HCT116 (cell line): ENCODE measurements around the gene POR. TPM values are rescaled to one million over a fixed set of nuclear protein-coding genes. Genes with fewer than 3 reads are reported as not detected.
"Not testable (repeated sequence)": the region's sequence is repeated elsewhere in the genome, so short reads cannot be mapped to it uniquely, and the experiment has no call there.

Experiments
- ATAC-seq: fragments of 200-7000 bp; cut with Tn5 transposase; 2 replicates; pipeline ENCODE4 v1.9.1; 2020; ENCODE audit warnings: mild to moderate bottlenecking, moderate library complexity
- BruUV-seq: library from RNA; stranded (reverse); fragments of 400-500 nt; replicated peaks from 2 replicates; lab custom pipeline; 2021; lab: Mats Ljungman, UMichigan
- CTCF ChIA-PET: fragments of 300-600 bp; sonication (Branson Sonifier 250); formaldehyde crosslinking; loops from one replicate; lab custom pipeline; 2021; ENCODE audit warnings: antibody characterized with exemption; lab: Charles Lee
- POLR2A ChIA-PET: fragments of 300-600, 350-600 bp; sonication (Branson Sonifier 250); formaldehyde crosslinking; loops from one replicate; lab custom pipeline; 2021; ENCODE audit warnings: antibody characterized with exemption; lab: Charles Lee
- RAD21 ChIA-PET, 2 experiments: fragments of 300-600 bp; sonication (Branson Sonifier 250); formaldehyde crosslinking; loops; one replicate each; lab custom pipeline; 2023; ENCODE audit warnings: low total read pairs in 2 of 2; ENCODE audit not compliant: uncharacterized antibody in 2 of 2, unreplicated experiment in 2 of 2, low non-redundant PET in 1 of 2; lab: Charles Lee
- DNase-seq: peaks from one replicate; pipeline ENCODE4 v3.0.0-alpha.2; 2010; ENCODE audit warnings: low read depth, low spot score
- H2AFZ ChIP-seq: fragments of 200-600 bp; shearing (Covaris generic), sonication (generic); 2 replicates; pipeline ENCODE4 v1.6.1; 2017; ENCODE audit warnings: low read depth, mixed run types, mixed read lengths, antibody characterized with exemption, low read length; ENCODE audit not compliant: poor library complexity, severe bottlenecking
- H3K27ac ChIP-seq: 2 replicates; pipeline ENCODE4 v1.5.1; 2012; ENCODE audit warnings: low read depth, low read length
- H3K27me3 ChIP-seq: fragments of 200-600 bp; sonication (generic); 2 replicates; pipeline ENCODE4 v1.6.1; 2016; ENCODE audit warnings: mixed run types, low read length, mixed read lengths; ENCODE audit not compliant: insufficient read depth
- H3K36me3 ChIP-seq, 2 experiments: fragments of 200-500 bp in 1 of 2; fragments of 200-600 bp in 1 of 2; sonication (Bioruptor generic) in 1 of 2; sonication (generic) in 1 of 2; 2 replicates each; pipeline versions ENCODE4 v1.5.1 to v1.6.1; 2014 to 2016; ENCODE audit warnings: low read length in 2 of 2, inconsistent platforms in 1 of 2, mixed read lengths in 1 of 2, mixed run types in 1 of 2; ENCODE audit not compliant: insufficient read depth in 2 of 2, control insufficient read depth in 1 of 2
- H3K4me1 ChIP-seq, 2 experiments: fragments of 200-600 bp in 1 of 2; sonication (generic) in 1 of 2; 2 replicates each; pipeline versions ENCODE4 v1.5.1 to v1.6.1; 2012 to 2017; ENCODE audit warnings: low read length in 2 of 2, inconsistent platforms in 1 of 2, mild to moderate bottlenecking in 1 of 2, mixed read lengths in 1 of 2, mixed run types in 1 of 2, moderate library complexity in 1 of 2; ENCODE audit not compliant: insufficient read depth in 2 of 2, control insufficient read depth in 1 of 2
- H3K4me2 ChIP-seq: fragments of 200-600 bp; sonication (generic); 2 replicates; pipeline ENCODE4 v1.6.1; 2017; ENCODE audit warnings: mixed run types, low read length, mixed read lengths
- H3K4me3 ChIP-seq, 2 experiments: fragments of 200-600 bp in 1 of 2; sonication (generic) in 1 of 2; replicated peaks in 1 of 2; 2 replicates each; pipeline ENCODE4 v1.5.1; 2011 to 2016; ENCODE audit warnings: low read length in 2 of 2, control low read depth in 1 of 2, low read depth in 1 of 2, mild to moderate bottlenecking in 1 of 2, mixed read lengths in 1 of 2, mixed run types in 1 of 2
- H3K79me2 ChIP-seq: fragments of 200-600 bp; sonication (generic); 2 replicates; pipeline ENCODE4 v1.6.1; 2017; ENCODE audit warnings: mild to moderate bottlenecking, mixed run types, low read length, moderate library complexity, mixed read lengths; ENCODE audit not compliant: insufficient read depth
- H3K9ac ChIP-seq: fragments of 200-600 bp; sonication (generic); 2 replicates; pipeline ENCODE4 v1.6.1; 2016; ENCODE audit warnings: low read length, mixed read lengths
- H3K9me2 ChIP-seq: fragments of 200-600 bp; sonication (generic), shearing (Covaris generic); 2 replicates; pipeline ENCODE4 v1.6.1; 2017; ENCODE audit warnings: mixed run types, mild to moderate bottlenecking, moderate library complexity; ENCODE audit not compliant: insufficient read depth
- H3K9me3 ChIP-seq, 2 experiments: fragments of 200-500 bp in 1 of 2; fragments of 200-600 bp in 1 of 2; sonication (Bioruptor generic) in 1 of 2; sonication (generic) in 1 of 2; 2 replicates each; pipeline ENCODE4 v1.6.1; 2014 to 2017; ENCODE audit warnings: low read length in 2 of 2, mixed read lengths in 2 of 2, inconsistent platforms in 1 of 2, low read depth in 1 of 2, mild to moderate bottlenecking in 1 of 2, mixed run types in 1 of 2, moderate library complexity in 1 of 2; ENCODE audit not compliant: control insufficient read depth in 1 of 2, insufficient read depth in 1 of 2
- H4K20me1 ChIP-seq: fragments of 200-600 bp; sonication (generic), shearing (Covaris generic); 2 replicates; pipeline ENCODE4 v1.6.1; 2017; ENCODE audit warnings: mixed run types, mild to moderate bottlenecking, moderate library complexity; ENCODE audit not compliant: insufficient read depth
- CBX3 ChIP-seq: IDR thresholded peaks from 2 replicates; pipeline ENCODE4 v1.6.1; 2012; ENCODE audit warnings: low read depth
- CEBPB ChIP-seq: IDR thresholded peaks from 2 replicates; pipeline ENCODE4 v1.6.1; 2012; ENCODE audit warnings: low read depth
- EGR1 ChIP-seq: IDR thresholded peaks from 2 replicates; pipeline ENCODE4 v1.6.1; 2012; ENCODE audit warnings: low read depth
- EZH2 ChIP-seq: fragments of 200-600 bp; sonication (generic); IDR thresholded peaks from 2 replicates; pipeline ENCODE4 v1.6.1; 2017; ENCODE audit warnings: antibody characterized with exemption, mixed run types
- EZH2phosphoT487 ChIP-seq: fragments of 200-600 bp; IDR thresholded peaks from 2 replicates; pipeline ENCODE4 v1.6.1; 2018; ENCODE audit warnings: antibody characterized with exemption, borderline replicate concordance
- FOSL1 ChIP-seq: IDR thresholded peaks from 2 replicates; pipeline ENCODE4 v1.6.1; 2012; ENCODE audit warnings: low read depth
- POLR2A ChIP-seq: IDR thresholded peaks from 2 replicates; pipeline ENCODE4 v1.7.0; 2011; ENCODE audit warnings: borderline replicate concordance; ENCODE audit not compliant: insufficient read depth, insufficient read length; ENCODE audit errors: extremely low read depth
- POLR2AphosphoS5 ChIP-seq: IDR thresholded peaks from 2 replicates; pipeline ENCODE4 v1.6.1; 2011; ENCODE audit warnings: mild to moderate bottlenecking, low read depth, low read length, moderate library complexity
- RAD21 ChIP-seq: IDR thresholded peaks from 2 replicates; pipeline ENCODE4 v1.6.1; 2012; ENCODE audit warnings: low read depth, mild to moderate bottlenecking
- SIN3A ChIP-seq: IDR thresholded peaks from 2 replicates; pipeline ENCODE4 v1.6.1; 2012; ENCODE audit warnings: low read depth
- YY1 ChIP-seq: IDR thresholded peaks from 2 replicates; pipeline ENCODE4 v1.6.1; 2011; ENCODE audit warnings: low read length, low read depth, moderate library complexity, mild to moderate bottlenecking; ENCODE audit not compliant: insufficient replicate concordance; ENCODE audit errors: extremely low read depth
- ZFX ChIP-seq: fragments of 450-650 bp; IDR thresholded peaks from 2 replicates; pipeline ENCODE4 v1.6.1; 2017
- intact Hi-C: fragments of 100-400 bp; cut with micrococcal nuclease; formaldehyde crosslinking; loops from 2 replicates; pipeline ENCODE4 v1.10.0; 2022
- total RNA-seq: library from RNA; stranded (reverse); gene quantifications from one replicate; pipeline ENCODE4 v1.2.1, GENCODE V29; 2021; ENCODE audit not compliant: unreplicated experiment
- TF ChIP-seq, protein P1 (sequence below): IDR thresholded peaks from 2 replicates; pipeline ENCODE4 v1.6.1; 2012

Gene POR
- total RNA-seq, 1 experiment from 2014 or later, result 120 TPM

DNA sequence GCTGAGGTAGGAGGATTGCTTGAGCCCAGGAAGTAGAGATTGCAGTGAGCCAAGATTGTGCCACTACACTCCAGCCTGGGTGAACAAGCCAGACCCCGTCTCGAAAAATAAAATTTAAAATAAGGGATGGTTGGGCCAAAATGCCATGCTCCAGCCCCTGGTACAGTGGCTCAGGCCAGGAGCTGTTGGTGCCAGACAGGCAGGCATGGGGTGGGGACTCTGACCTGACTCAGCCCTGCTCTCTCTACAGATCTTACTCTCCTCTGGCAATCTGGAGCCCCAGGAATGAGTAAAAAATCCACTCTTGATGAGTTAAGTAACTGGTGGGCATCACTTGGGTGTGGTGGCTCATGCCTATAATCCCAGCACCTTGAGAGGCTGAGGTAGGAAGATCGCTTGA, 87.9 kb downstream of the POR start:
- ATAC-seq (no peak), DNase-seq (no peak)
- Histone ChIP-seq H3K27ac (no peak overlapping the region), H3K9me3 (no peaks in the 10 kb centered on the region)
- intact Hi-C loops, result no loop called here
- TF ChIP-seq FOSL1 (no peak), ZFX (no peak), POLR2A (no peak), POLR2AphosphoS5 (no peak), CEBPB (no peak), EZH2phosphoT487 (no peak), SIN3A (no peak), CBX3 (no peak), YY1 (no peak)
- TF ChIP-seq, protein P1, sequence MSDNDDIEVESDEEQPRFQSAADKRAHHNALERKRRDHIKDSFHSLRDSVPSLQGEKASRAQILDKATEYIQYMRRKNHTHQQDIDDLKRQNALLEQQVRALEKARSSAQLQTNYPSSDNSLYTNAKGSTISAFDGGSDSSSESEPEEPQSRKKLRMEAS, result no peak
- TF ChIP-seq, all 23 proteins: peak for 0
- no peak overlapping the region for H3K9ac ChIP-seq
- H3K9me2 ChIP-seq, result no peaks in the 10 kb centered on the region
- no peak overlapping the region for H3K4me2 ChIP-seq
- ChIA-PET RAD21 (no interaction called here), POLR2A (no interaction called here), CTCF (no interaction called here)
- H3K4me3 ChIP-seq, result no peak overlapping the region
- H3K4me1 ChIP-seq, result no peaks in the 10 kb centered on the region
- no peaks in the 10 kb centered on the region; a peak in 1 of 4 replicates for H3K36me3 ChIP-seq
- no peaks in the 10 kb centered on the region for H3K27me3 ChIP-seq
- no peak overlapping the region for H2AFZ ChIP-seq
- no peaks in the 10 kb centered on the region for H4K20me1 ChIP-seq
- H3K79me2 ChIP-seq, result no peaks in the 10 kb centered on the region
- BruUV-seq, result no TSS peak

DNA sequence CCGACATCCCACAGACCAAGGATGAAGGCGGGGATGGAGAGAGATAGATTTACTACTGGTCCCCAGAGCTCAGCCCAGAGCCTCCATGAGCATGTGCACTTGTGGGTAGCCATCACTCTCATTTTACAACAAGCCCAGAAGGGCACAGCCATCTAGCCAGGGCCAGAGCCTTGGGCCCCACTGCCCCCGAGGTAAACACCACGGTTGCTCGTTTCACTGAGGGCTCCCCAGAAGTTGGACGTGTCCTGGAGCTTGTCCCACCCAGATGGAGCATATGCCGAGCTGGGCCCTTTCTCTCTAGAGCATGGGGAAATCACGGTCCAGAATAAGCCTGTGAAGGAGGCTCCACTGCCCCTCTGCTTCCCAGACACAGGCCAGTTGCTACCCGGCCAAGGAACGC, 88.4 kb downstream of the POR start:
- DNase-seq (no peak), ATAC-seq (no peak)
- Histone ChIP-seq H3K9me3 (no peaks in the 10 kb centered on the region), H3K27me3 (no peaks in the 10 kb centered on the region), H3K9me2 (no peaks in the 10 kb centered on the region), H3K36me3 (no peaks in the 10 kb centered on the region; a peak in 1 of 4 replicates), H3K79me2 (no peaks in the 10 kb centered on the region), H3K4me3 (no peak overlapping the region), H3K27ac (no peak overlapping the region), H3K4me2 (no peak overlapping the region), H2AFZ (no peak overlapping the region), H3K4me1 (peaks cover 3% of the 10 kb centered on the region in 2 experiments), H3K9ac (no peak overlapping the region), H4K20me1 (no peaks in the 10 kb centered on the region)
- no peak for TF ChIP-seq EGR1
- TF ChIP-seq, protein P1, result no peak
- no peak for TF ChIP-seq CEBPB
- TF ChIP-seq RAD21, result no peak
- TF ChIP-seq EZH2, result no peak
- RAD21 ChIA-PET, result no interaction called here
- CTCF ChIA-PET, result no interaction called here
- intact Hi-C loops, result no loop called here
- no TSS peak for BruUV-seq
- POLR2A ChIA-PET, result no interaction called here

DNA sequence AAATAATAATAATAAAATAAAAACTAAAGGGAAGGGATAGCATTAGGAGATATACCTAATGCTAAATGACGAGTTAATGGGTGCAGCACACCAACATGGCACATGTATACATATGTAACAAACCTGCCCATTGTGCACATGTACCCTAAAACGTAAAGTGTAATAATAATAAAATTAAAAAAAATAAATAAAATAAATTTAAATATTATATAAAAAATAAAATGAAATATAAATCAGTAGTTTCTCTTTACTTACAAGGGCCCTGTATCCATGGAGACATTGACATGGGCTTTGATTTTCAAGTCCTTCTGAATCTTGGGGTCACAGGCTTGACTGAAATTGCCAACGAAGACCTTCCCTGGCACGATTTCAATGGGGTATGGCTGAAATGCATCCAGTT, 90.0 kb downstream of the POR start:
- not testable (repeated sequence) for ATAC-seq

More for the DNA sequence above, 90.0 kb downstream of the POR start:
- DNase-seq, H3K36me3 ChIP-seq, H3K79me2 ChIP-seq, BruUV-seq, CTCF ChIA-PET, H3K4me2 ChIP-seq, H3K4me3 ChIP-seq, H3K9ac ChIP-seq, POLR2A ChIA-PET, H2AFZ ChIP-seq, H3K9me3 ChIP-seq, RAD21 ChIA-PET, intact Hi-C loops, H3K27me3 ChIP-seq, H3K9me2 ChIP-seq, H3K27ac ChIP-seq, H4K20me1 ChIP-seq: not testable (repeated sequence)
- peaks cover 15 to 20% of the 10 kb centered on the region in 2 experiments for H3K4me1 ChIP-seq
